K562 (cell line): ENCODE results near the gene TRUB1. TPM values are rescaled to one million over a fixed set of nuclear protein-coding genes. Genes with fewer than 3 reads are reported as not detected.
A peak's percentile ranks its signal among the peaks of the same experiment; 100 is the strongest.

Source experiments
- ARID3B ChIP-seq: fragments of 250-450 bp; sonication (Bioruptor Pico); IDR thresholded peaks from 2 replicates; pipeline ENCODE4 v1.4.0; 2020; ENCODE audit warnings: borderline replicate concordance
- ATF7 ChIP-seq: fragments of 450-650 bp; IDR thresholded peaks from 2 replicates; pipeline ENCODE4 v1.7.1; 2014; ENCODE audit warnings: mild to moderate bottlenecking, moderate library complexity
- CTCFL ChIP-seq: IDR thresholded peaks from 2 replicates; pipeline ENCODE4 v1.6.1; 2011; ENCODE audit warnings: borderline replicate concordance, low read depth, mild to moderate bottlenecking, moderate library complexity, low read length; ENCODE audit not compliant: insufficient read depth, poor library complexity, severe bottlenecking
- DIDO1 ChIP-seq: fragments of 450-650 bp; IDR thresholded peaks from 2 replicates; pipeline ENCODE4 v1.6.1; 2016; ENCODE audit warnings: low read depth, missing biosample characterization, missing genetic modification characterization
- IFI16 ChIP-seq: fragments of 250-450 bp; sonication (Bioruptor Pico); IDR thresholded peaks from 2 replicates; pipeline ENCODE4 v2.1.2; 2022; ENCODE audit warnings: mild to moderate bottlenecking, inconsistent platforms
- MIER1 ChIP-seq: fragments of 450-650 bp; IDR thresholded peaks from 2 replicates; pipeline ENCODE4 v1.6.1; 2016; ENCODE audit warnings: antibody characterized with exemption, mild to moderate bottlenecking, low read depth
- MTA3 ChIP-seq: fragments of 450-650 bp; formaldehyde crosslinking; IDR thresholded peaks from 2 replicates; pipeline ENCODE4 v1.6.1; 2017; ENCODE audit warnings: mild to moderate bottlenecking, borderline replicate concordance
- NR2C1 ChIP-seq, 2 experiments: fragments of 450-650 bp; IDR thresholded peaks; 2 replicates each; pipeline ENCODE4 v1.6.1; 2017; ENCODE audit warnings: mild to moderate bottlenecking in 2 of 2, antibody characterized with exemption in 1 of 2, inconsistent platforms in 1 of 2, missing compliant biosample characterization in 1 of 2, missing genetic modification characterization in 1 of 2
- PKNOX1 ChIP-seq: fragments of 450-650 bp; IDR thresholded peaks from 2 replicates; pipeline ENCODE4 v1.6.1; 2016
- SAP30 ChIP-seq: fragments of 200-600 bp; sonication (generic); IDR thresholded peaks from 2 replicates; pipeline ENCODE4 v1.6.1; 2012; ENCODE audit warnings: borderline replicate concordance, low read depth, mild to moderate bottlenecking, moderate library complexity, low read length, control low read depth, inconsistent platforms; ENCODE audit not compliant: insufficient read depth, poor library complexity, severe bottlenecking
- SIX5 ChIP-seq, 2 experiments: IDR thresholded peaks; 2 replicates each; pipeline ENCODE4 v1.6.1; 2011; ENCODE audit warnings: low read length in 2 of 2, borderline replicate concordance in 1 of 2, low read depth in 1 of 2, mild to moderate bottlenecking in 1 of 2, moderate library complexity in 1 of 2; ENCODE audit not compliant: insufficient read depth in 1 of 2
- TFAP4 ChIP-seq: sonication (generic); formaldehyde crosslinking; IDR thresholded peaks from 2 replicates; pipeline ENCODE4 v1.8.0; 2022; ENCODE audit warnings: missing genetic modification reagents, mild to moderate bottlenecking, moderate library complexity, borderline replicate concordance
- VEZF1 ChIP-seq: fragments of 200-800 bp; sonication (Bioruptor generic); IDR thresholded peaks from 2 replicates; pipeline ENCODE4 v1.6.1; 2017; ENCODE audit warnings: missing genetic modification characterization, missing compliant biosample characterization
- WHSC1 ChIP-seq: IDR thresholded peaks from one replicate; pipeline ENCODE4 v1.6.1; 2012; ENCODE audit warnings: low read length, control low read depth, inconsistent platforms
- ZNF511 ChIP-seq: sonication (generic); formaldehyde crosslinking; IDR thresholded peaks from 2 replicates; pipeline ENCODE4 v1.8.0; 2022; ENCODE audit warnings: mild to moderate bottlenecking, missing genetic modification reagents
- ZNF717 ChIP-seq: fragments of 250-450 bp; sonication (Bioruptor Pico); IDR thresholded peaks from 2 replicates; pipeline ENCODE4 v1.5.0; 2021
- ZNF764 ChIP-seq: fragments of 250-450 bp; sonication (Bioruptor Pico); IDR thresholded peaks from 2 replicates; pipeline ENCODE4 v1.4.0; 2020; ENCODE audit warnings: low read depth, mild to moderate bottlenecking, moderate library complexity
- polyA plus RNA-seq, 8 experiments: library from polyadenylated mRNA; depleted of rRNA in 4 of 8; stranded (reverse) in 5 of 8; unstranded in 3 of 8; fragments of >200 nt; fragmentation: Nextera tagmentation in 2 of 8; fragmentation: Illumina TruSeq in 1 of 8; extraction: Ambion mirVana in 2 of 8; extraction: Trizol in 1 of 8; gene quantifications; 2 replicates each; pipeline versions ENCODE4 v1.2.1 to v1.2.3, GENCODE V29; 2011 to 2014; ENCODE audit warnings: inconsistent platforms in 1 of 8, missing spikeins in 1 of 8
- total RNA-seq, 7 experiments: library from RNA; depleted of rRNA in 6 of 7; stranded (reverse); fragments of >200 nt in 6 of 7; fragmentation: Illumina TruSeq in 2 of 7; extraction: Trizol in 2 of 7; gene quantifications; 2 replicates each; pipeline versions ENCODE4 v1.2.1 to v1.2.3, GENCODE V29; 2011 to 2021; ENCODE audit warnings: low replicate concordance in 1 of 7

TRUB1 gene
- total and polyA plus RNA-seq, 9 of the 15 experiments (the other 6 are each of a cell fraction or from before 2014, with no cell fraction given) = 4.6 to 16.5 (median 11.5) TPM

- peak; percentile 40; the same call in 1 of the 2 replicates for TF ChIP-seq TFAP4 (CRISPR knock-in tag)
- TF ChIP-seq ZNF717 (CRISPR knock-in tag) = no peak
- no peak for TF ChIP-seq SAP30
- TF ChIP-seq DIDO1 (tag) = peak; percentile 59; the same call in 1 of the 2 replicates
- peak; percentile 66 for TF ChIP-seq ATF7
- no peak for TF ChIP-seq CTCFL
- 0 out of 2 replicates have a peak, but pooled peaks have one; percentile 52 for TF ChIP-seq ZNF511 (CRISPR knock-in tag)
- no peak for TF ChIP-seq MTA3
- no peak for TF ChIP-seq NR2C1 (IDR thresholded peaks at IDR 0.05)
- 0 out of 2 replicates have a peak, but pooled peaks have one; percentile 44 for TF ChIP-seq NR2C1 (tag; IDR thresholded peaks at IDR 0.05)
- no peak for TF ChIP-seq ARID3B (CRISPR knock-in tag)
- TF ChIP-seq WHSC1 = no peak
- peak; percentile 48 for TF ChIP-seq PKNOX1
- TF ChIP-seq ZNF764 (CRISPR knock-in tag) = no peak
- TF ChIP-seq SIX5 (IDR thresholded peaks at IDR 0.05; ENCODE audit: borderline replicate concordance in 1 of 2, insufficient read depth in 1 of 2, low read depth in 1 of 2, low read length in 2 of 2) = peak; percentile 68 to 75
- no peak for TF ChIP-seq MIER1
- 0 out of 2 replicates have a peak, but pooled peaks have one; percentile 14 for TF ChIP-seq VEZF1 (CRISPR knock-in tag)
- TF ChIP-seq IFI16 (CRISPR knock-in tag) = no peak
These were observed at the start of gene TRUB1 (continued) for GRCh38 chr10:114937962-114938855.
